GM21390 (cell line): ENCODE data around the gene HAPLN2.

Experiments
- ATAC-seq: cut with Tn5 transposase; IDR thresholded peaks from one replicate; pipeline ENCODE4 v1.9.1; 2021; ENCODE audit not compliant: unreplicated experiment

The HAPLN2 gene

GRCh38 chr1:156659988-156660751, 41.0 kb downstream of the HAPLN2 start:
- ATAC-seq, result peak; percentile 50

DNA sequence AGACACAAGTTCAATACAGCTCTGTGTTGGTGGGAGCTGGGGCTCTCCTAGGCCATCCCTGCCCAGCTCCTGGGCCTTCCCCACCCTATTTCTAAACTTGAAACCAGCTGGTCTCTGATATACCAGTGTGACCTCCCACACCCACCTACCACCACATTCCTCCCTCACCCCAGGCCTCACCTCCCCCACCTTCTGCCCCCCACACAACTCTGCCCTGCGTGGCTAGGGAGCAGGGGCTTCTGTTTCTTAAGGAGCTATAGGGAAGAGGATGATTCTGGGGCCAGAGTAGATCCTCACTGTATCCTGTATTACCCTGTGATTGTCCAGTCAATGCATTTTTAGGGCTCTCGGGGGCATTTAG, 41.5 kb downstream of the HAPLN2 start:
- ATAC-seq, result no peak

- ATAC-seq, result no peak
These were observed 43.0 kb downstream of the HAPLN2 start for GRCh38 chr1:156662005-156662799.

DNA sequence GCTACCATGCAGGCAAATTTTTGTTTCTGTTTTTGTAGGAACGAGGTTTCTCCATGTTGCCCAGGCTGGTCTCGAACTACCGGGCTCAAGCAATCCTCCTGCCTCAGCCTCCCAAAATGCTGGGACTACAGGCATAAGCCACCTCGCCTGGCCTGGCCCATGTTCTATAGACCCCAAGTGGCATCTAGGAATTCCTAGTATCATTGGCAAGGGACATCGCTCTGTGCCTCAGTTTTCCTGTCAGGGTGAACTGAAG, 43.5 kb downstream of the HAPLN2 start:
- ATAC-seq, result no peak

DNA sequence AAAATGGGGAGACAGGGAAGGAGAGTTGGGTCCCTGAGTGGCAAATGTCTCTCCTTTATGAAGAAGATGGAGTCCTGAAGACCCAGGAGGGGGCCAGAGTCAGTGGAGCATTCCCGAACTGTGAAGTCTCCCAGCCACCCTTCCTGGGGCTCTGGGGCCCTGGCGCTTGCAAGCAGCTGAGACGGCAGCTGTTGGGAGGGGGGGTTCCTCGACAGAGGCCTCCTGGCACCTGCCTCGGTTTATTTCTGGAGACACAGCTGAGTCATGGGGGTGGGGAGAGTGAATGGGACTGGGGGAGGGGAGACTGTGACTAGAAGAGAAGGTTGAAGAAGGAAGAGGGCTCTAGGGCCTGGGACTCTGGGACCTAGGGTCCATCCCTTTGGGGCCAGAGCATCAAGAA, 44.0 kb downstream of the HAPLN2 start:
- ATAC-seq, result no peak

GRCh38 chr1:156664046-156664766, 45.0 kb downstream of the HAPLN2 start:
- no peak for ATAC-seq

- ATAC-seq, result no peak
These were observed 45.7 kb downstream of the HAPLN2 start for GRCh38 chr1:156664767-156665411.

- no peak for ATAC-seq
These were observed 46.3 kb downstream of the HAPLN2 start for GRCh38 chr1:156665539-156665938.

GRCh38 chr1:156666862-156667609, 47.8 kb downstream of the HAPLN2 start:
- no peak for ATAC-seq

DNA sequence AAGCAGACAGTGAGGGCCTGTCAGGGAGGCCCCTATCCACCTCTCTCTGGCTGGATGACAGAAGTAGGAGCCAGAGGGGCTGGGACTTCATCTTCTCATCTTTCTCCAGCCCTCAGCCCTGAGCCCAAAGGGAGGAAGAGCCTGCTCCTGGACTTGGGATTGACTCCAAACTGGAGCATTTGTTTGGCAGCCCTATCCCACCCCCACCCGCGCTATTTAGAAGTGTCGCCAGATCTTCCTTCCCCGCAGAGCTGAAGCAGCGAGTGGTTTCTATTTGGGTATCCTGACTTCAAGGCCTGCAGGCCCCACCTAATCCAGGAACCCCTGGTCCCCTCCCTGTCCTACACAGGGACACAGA, 48.4 kb downstream of the HAPLN2 start:
- ATAC-seq, result no peak

DNA sequence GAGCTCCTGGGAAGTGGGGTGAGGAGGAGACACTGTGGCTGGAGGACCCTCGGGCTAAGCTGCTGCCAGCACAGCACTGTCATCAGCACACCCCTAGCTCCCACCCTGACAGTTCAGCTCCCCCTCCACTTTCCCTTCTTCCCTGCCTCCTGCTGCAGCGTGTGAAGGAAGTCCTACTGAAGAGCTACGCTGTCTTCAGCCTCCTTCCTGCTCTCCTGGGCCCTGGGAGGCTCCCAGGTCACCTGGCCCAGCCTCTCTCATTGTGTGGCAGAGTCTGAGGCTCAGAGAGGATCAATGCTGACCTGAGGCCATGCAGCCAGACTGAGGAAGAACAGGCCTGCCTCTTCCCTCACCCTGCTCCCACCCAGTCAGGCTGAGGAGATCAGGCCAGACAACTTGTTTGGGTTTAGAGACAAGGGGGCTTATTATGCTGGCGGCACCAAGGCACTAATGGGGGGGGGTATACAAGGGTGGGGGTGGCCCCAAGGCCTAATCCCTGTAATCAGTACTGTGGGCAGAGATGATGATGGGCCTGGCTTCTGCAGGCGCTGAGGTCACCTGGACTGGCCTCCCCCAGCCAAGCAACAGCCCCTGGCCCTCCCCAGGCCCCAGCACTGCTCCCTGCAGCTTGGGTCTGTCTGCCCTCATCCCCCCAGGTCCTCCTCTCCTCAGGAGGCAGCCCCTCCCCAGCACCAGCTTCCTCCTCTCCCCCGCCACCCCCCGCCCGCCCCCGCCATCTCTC, 48.9 kb downstream of the HAPLN2 start:
- ATAC-seq, result no peak

DNA sequence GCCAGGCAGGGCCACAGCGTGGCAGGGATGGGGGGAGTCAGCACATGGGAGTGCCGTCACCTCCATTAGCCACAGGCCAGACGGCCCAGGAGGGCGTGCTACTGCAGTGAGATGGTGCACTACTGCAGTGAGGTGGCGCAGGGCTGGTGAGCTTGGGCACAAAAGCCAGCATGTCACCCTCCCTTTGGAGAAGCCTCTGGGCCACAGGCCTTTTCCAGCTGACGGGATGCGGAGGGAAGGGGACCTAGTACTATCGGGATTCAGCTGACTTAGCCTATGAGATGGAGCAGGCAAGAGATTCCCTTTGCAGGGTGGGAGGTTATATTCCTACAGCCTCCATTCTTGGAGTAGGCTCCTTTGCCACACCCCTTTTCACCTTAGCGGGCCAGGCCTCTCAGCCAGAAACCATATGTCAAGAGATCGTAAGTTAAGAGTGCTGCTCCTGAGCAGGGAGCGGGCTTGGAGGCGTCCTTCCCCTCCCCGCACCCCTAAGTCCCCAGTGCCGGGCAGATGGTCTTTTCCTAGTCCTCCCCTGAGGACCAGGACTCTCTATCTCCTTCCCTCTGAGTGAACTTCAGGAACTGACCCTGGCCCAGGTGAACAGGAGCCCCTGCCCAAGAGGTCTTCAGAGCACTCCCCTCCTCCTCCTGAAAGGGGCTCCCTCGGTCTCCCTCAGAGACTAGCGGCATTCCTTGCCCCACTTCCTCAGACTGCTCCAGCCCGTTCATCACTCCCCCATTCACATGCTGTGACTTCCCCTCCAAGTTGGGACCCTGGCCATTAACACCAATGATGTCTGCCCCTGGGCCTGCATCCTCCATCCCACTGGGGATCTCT, 49.8 kb downstream of the HAPLN2 start:
- no peak for ATAC-seq

- no peak for ATAC-seq
These were observed 50.6 kb downstream of the HAPLN2 start for GRCh38 chr1:156669794-156670193.

DNA sequence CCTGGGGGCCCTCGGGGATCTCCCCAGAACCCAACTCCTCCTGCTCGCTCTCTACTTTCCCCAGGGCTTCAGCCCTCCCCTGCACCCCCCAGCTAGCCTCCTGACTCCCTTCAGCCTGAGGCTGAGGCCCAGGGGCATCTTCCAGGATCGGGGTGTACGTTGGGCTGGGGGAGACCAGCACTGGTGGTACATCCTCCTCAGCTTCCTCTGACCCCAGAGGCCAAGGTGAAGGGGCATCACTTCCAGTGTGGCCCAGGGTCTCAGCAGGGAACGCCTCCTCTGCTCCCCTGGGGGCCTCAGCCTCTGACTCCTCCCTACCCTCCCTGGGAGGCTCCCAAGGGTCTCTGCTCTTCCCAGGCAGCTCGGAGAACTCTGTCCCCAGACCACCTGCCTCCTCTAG, 51.1 kb downstream of the HAPLN2 start:
- no peak for ATAC-seq

DNA sequence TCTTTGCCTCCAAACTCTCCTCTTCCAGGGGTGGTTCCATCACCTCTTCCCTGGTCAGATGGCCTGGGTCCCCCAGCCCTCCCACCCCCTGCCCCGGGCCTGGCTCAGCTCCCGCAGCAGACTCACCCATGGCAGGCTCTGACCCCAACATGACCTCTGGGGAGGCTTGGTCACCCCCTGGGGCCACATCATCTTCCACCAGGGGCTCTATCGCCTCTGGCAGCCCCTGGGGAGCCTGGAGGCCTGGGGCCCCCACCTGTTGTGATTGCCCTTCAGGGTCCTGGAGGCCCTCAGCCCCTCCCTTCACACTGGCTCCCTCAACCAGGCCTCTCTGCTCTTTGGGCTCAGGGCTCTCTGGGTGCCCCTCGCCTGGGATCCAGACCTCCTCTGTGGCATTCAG, 51.6 kb downstream of the HAPLN2 start:
- ATAC-seq, result no peak

DNA sequence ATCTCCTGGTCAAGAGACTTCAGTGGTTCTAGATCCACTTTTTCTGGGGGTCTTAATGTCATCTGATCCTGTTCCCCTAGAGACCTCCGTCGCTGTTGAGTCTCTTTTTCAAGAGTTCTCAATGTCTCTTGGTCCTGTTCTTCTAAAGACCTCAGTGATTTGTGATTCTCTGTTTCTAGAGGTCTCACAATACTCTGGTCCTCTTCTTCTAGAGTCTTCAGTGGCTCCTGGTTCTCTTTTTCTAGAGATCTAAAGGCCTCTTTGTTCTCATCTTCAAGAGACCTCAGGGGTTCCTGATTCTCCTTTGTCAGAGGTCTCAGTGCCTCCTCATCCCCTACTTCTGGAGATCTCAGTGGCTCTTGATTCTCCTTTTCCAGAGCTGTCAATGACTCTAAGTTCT, 52.6 kb downstream of the HAPLN2 start:
- ATAC-seq, result no peak

- no peak for ATAC-seq
These were observed 54.3 kb downstream of the HAPLN2 start for GRCh38 chr1:156673387-156674121.
